Upper lobe of left lung (tissue), 6 donors: ENCODE measurements around the gene RUNX1. TPM values are rescaled to one million over a fixed set of nuclear protein-coding genes. Genes with fewer than 3 reads are reported as not detected.

Source experiments
- ATAC-seq, 2 donors: fragments of 200-7000 bp; cut with Tn5 transposase; one replicate each; pipeline ENCODE4 v1.9.1; 2022; ENCODE audit warnings: mild to moderate bottlenecking in 2 of 2, moderate library complexity in 2 of 2; ENCODE audit not compliant: low FRiP score in 2 of 2
- DNase-seq, 2 donors: peaks; one replicate each; pipeline ENCODE4 v3.0.0-alpha.2; 2019 to 2020
- H3K27ac ChIP-seq, 4 donors: fragments of 200-600 bp; sonication (generic); one replicate each; pipeline ENCODE4 v1.5.1; 2016 to 2019
- H3K27me3 ChIP-seq, 4 donors: fragments of 200-600 bp; sonication (generic); one replicate each; pipeline ENCODE4 v1.5.1; 2017 to 2019
- H3K36me3 ChIP-seq, 4 donors: fragments of 200-600 bp; sonication (generic); one replicate each; pipeline ENCODE4 v1.5.1; 2016 to 2019
- H3K4me1 ChIP-seq, 4 donors: fragments of 200-600 bp; sonication (generic); one replicate each; pipeline ENCODE4 v1.5.1; 2018 to 2019
- H3K4me3 ChIP-seq, 4 donors: fragments of 200-600 bp; sonication (generic); one replicate each; pipeline ENCODE4 v1.5.1; 2017 to 2019; ENCODE audit warnings: mild to moderate bottlenecking in 2 of 4, moderate library complexity in 1 of 4
- H3K9me3 ChIP-seq, 4 donors: fragments of 200-600 bp; sonication (generic); one replicate each; pipeline ENCODE4 v1.5.1; 2018 to 2019
- EP300 ChIP-seq, 4 donors: sonication (generic); formaldehyde crosslinking; IDR thresholded peaks; one replicate each; pipeline ENCODE4 v1.5.1; 2017; ENCODE audit warnings: antibody characterized with exemption in 4 of 4, control low read depth in 2 of 4
- POLR2A ChIP-seq, 4 donors: fragments of 450-650 bp; IDR thresholded peaks; one replicate each; pipeline ENCODE4 v1.5.1; 2016 to 2017; ENCODE audit warnings: antibody characterized with exemption in 4 of 4, mild to moderate bottlenecking in 2 of 4
- POLR2AphosphoS5 ChIP-seq, 2 donors: sonication (generic); formaldehyde crosslinking; IDR thresholded peaks; one replicate each; pipeline ENCODE4 v1.5.1; 2017; ENCODE audit warnings: antibody characterized with exemption in 2 of 2
- WGBS, 2 donors: methylation state at CpG; one replicate each; pipeline ENCODE4 v1.1.5; 2017 to 2018; 5-methylcytosine and 5-hydroxymethylcytosine counted together
- total RNA-seq, 6 donors: library from RNA; depleted of rRNA in 4 of 6; stranded (reverse); fragments of >200 nt in 4 of 6; gene quantifications; one replicate each; pipeline versions ENCODE4 v1.1.0 to v1.2.1, GENCODE V29; 2016 to 2021
- TF ChIP-seq, protein P1 (sequence below), 6 experiments: fragments of 450-650 bp in 4 of 6; fragments of 200-600 bp in 2 of 6; sonication (generic) in 2 of 6; IDR thresholded peaks; one replicate each; pipeline ENCODE4 v1.5.1; 2016 to 2019; ENCODE audit warnings: antibody characterized with exemption in 6 of 6
- donor health status: DM: no; HTN: no; CAD: no; lungs with moderate emphysema.
- donor health status: DM: no; HTN: yes; CAD: no; lungs with severe emphysema.

The RUNX1 gene
- total RNA-seq, 6 donors from 2014 or later = 62.2 to 252 (median 98.2) TPM

DNA sequence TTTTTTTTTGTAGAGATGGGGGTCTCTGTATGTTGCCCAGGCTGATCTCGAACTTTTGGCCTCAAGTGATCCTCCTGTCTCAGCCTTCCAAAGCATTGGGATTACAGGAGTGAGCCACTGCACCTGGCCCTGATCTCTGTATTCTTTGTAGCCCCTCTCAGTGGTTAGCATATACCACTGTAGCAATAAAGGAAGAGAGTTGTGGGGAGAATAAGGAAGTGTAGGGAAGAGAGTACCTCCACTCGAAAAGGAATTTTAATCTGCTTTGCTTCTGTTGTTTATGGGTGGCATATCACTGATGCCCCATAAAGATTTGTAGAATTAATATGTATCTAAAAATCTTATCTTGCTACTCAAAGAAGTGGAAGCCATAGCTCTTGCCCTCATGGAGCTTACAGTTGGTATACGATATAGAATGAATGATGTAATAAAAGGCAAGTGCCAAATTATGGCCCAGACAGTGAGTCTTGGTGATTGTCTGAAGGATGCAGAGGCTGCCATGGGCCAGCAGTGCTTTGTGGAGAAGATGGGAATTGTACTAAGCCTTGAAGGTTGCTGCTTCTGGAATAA is 284.3 kb downstream of the RUNX1 start:
- ATAC-seq (no peak), DNase-seq (no peak)
- Histone ChIP-seq H3K9me3 (no peaks in the 10 kb centered on the region), H3K4me1 (no peaks in the 10 kb centered on the region), H3K4me3 (no peak overlapping the region), H3K27me3 (no peaks in the 10 kb centered on the region), H3K27ac (no peak overlapping the region), H3K36me3 (no peaks in the 10 kb centered on the region)
- TF ChIP-seq, protein P1, sequence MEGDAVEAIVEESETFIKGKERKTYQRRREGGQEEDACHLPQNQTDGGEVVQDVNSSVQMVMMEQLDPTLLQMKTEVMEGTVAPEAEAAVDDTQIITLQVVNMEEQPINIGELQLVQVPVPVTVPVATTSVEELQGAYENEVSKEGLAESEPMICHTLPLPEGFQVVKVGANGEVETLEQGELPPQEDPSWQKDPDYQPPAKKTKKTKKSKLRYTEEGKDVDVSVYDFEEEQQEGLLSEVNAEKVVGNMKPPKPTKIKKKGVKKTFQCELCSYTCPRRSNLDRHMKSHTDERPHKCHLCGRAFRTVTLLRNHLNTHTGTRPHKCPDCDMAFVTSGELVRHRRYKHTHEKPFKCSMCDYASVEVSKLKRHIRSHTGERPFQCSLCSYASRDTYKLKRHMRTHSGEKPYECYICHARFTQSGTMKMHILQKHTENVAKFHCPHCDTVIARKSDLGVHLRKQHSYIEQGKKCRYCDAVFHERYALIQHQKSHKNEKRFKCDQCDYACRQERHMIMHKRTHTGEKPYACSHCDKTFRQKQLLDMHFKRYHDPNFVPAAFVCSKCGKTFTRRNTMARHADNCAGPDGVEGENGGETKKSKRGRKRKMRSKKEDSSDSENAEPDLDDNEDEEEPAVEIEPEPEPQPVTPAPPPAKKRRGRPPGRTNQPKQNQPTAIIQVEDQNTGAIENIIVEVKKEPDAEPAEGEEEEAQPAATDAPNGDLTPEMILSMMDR (IDR thresholded peaks at IDR 0.05) = no peak
- no peak for TF ChIP-seq POLR2AphosphoS5 (IDR thresholded peaks at IDR 0.05)
- TF ChIP-seq EP300 (IDR thresholded peaks at IDR 0.05) = no peak
- TF ChIP-seq POLR2A (IDR thresholded peaks at IDR 0.05) = no peak
- 87 to 95% methylated on average over 3 of the region's 3 CpGs for WGBS, 2 donors

DNA sequence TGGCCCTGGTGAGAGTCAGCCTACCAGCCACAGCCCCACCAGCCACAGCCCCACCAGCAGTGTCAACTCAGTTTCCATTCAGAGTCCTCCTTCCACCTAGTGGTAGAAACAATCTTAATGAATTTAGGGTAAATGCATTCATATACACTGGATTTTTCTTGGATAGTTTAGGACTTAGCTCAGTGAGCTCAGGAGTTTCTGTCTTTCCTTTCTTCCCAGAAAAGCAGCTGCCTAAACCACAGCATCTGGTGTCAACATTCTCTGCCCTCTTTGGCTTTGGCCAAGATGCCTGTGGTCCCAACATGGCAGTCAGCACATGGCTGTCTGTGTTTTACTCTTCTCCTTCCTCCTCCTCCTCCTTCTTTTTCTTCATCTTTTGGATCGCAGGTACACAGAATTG is 286.3 kb downstream of the RUNX1 start:
- Histone ChIP-seq H3K9me3 (no peaks in the 10 kb centered on the region), H3K4me1 (no peaks in the 10 kb centered on the region), H3K27ac (no peak overlapping the region), H3K36me3 (no peaks in the 10 kb centered on the region), H3K4me3 (no peak overlapping the region), H3K27me3 (no peaks in the 10 kb centered on the region)
- 74 to 85% methylated on average over 1 of the region's 1 CpG for WGBS, 2 donors
- TF ChIP-seq POLR2A (IDR thresholded peaks at IDR 0.05) = no peak
- TF ChIP-seq POLR2AphosphoS5 (IDR thresholded peaks at IDR 0.05) = no peak
- TF ChIP-seq, protein P1 (IDR thresholded peaks at IDR 0.05) = no peak
- TF ChIP-seq EP300 (IDR thresholded peaks at IDR 0.05) = no peak
- no peak for ATAC-seq
- no peak for DNase-seq

DNA sequence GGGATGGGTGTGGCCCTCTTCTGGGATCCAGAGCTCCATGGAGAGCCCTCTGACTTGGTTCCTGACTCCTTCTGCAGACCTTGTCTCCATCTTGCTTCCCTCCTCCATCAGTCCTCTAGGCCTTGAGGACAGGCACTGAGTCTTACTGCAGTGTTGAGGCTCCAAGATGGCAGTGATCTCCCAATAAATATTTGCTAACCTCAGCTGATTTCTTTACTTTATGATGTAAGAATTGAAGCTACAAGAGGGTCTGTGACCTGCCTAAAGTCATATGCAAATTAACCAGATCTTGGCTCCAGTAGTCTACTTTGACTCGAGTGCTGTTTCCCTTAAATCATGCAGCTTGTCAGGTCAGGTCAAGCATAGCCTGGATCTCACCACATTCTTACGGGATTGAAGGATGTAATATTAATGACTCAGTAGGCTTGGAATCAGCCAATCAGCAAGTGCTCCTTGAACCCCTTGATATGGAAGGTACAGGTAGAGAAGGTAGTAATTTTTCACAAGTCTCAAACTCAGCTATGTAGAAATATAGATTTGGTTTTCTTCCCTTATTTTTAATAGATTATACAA is 287.3 kb downstream of the RUNX1 start:
- ATAC-seq = no peak
- peak in 1 of 2 donors; percentile 33 for DNase-seq
- no peaks in the 10 kb centered on the region for H3K9me3 ChIP-seq
- H3K4me3 ChIP-seq = no peak overlapping the region
- H3K36me3 ChIP-seq = no peaks in the 10 kb centered on the region
- H3K27ac ChIP-seq = no peak overlapping the region
- no peaks in the 10 kb centered on the region for H3K4me1 ChIP-seq
- no peaks in the 10 kb centered on the region for H3K27me3 ChIP-seq
- WGBS, 2 donors = 49 to 50% methylated on average over 2 of the region's 2 CpGs
- TF ChIP-seq POLR2AphosphoS5 (IDR thresholded peaks at IDR 0.05) (no peak), EP300 (IDR thresholded peaks at IDR 0.05) (peak in 2 of 4 donors; percentile 41 to 66), POLR2A (IDR thresholded peaks at IDR 0.05) (no peak)
- TF ChIP-seq, protein P1 (IDR thresholded peaks at IDR 0.05) = no peak

DNA sequence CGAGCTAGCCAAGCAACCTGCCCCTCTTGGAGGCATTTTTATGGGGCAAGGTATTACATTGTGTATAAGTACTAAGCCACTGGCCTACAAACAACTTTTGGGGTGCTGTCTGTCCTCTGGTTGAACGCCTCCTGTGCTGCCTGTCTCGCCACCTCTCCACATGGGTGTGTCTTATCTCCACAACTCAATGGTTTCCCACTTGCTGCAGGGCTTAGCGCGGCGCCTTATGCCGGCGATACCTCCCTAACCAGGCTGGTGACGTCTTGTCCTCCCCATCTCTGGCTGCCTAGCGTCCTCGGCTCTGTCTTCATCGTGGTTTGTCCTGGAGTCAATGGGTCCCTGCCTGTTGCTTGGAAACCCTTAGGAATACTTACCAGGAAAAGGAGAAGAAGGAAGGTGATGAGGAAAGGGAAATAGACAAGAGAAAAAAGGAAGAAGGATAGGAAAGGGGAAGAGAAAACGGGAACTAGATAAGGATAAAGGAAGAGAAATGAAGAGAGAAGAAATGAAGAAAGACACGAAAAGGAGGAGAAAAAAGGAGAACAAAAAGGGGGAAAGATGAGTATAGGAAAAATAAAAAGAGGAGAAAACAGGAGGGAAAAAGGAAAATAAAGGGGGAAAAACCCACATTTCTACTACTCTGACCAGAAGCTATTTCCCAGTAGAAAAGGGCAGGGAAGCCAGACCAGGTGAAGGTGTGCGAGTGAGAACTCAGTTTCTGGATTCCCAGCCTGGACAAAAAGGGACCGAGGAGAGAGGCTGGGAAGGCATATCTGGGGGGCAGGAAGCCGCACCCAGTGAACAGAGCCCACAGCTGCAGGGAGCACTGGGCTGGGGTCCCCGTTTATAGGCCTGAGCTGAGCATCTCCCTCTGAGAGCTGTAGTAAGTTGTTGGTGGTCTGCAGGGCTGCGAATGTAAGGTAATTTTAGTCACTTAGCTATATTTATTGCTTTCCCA is 294.1 kb downstream of the RUNX1 start:
- Histone ChIP-seq H3K4me3 (no peak overlapping the region), H3K9me3 (no peaks in the 10 kb centered on the region), H3K36me3 (no peaks in the 10 kb centered on the region), H3K27me3 (no peaks in the 10 kb centered on the region), H3K27ac (no peak overlapping the region), H3K4me1 (no peaks in the 10 kb centered on the region)
- DNase-seq (peak in 1 of 2 donors; percentile 39), ATAC-seq (no peak)
- TF ChIP-seq POLR2A (IDR thresholded peaks at IDR 0.05) = no peak
- TF ChIP-seq, protein P1 (IDR thresholded peaks at IDR 0.05) = no peak
- no peak for TF ChIP-seq EP300 (IDR thresholded peaks at IDR 0.05)
- TF ChIP-seq POLR2AphosphoS5 (IDR thresholded peaks at IDR 0.05) = no peak
- 78 to 86% methylated on average over 19 of the region's 19 CpGs for WGBS, 2 donors
